C4-2B (cell line): ENCODE data around the gene DNAJB8.

Experiments
- CTCF ChIP-seq: fragments of 450-650 bp; conservative IDR thresholded peaks from 2 replicates; pipeline ENCODE4 v1.5.1; 2017; ENCODE audit warnings: mild to moderate bottlenecking
- ZFX ChIP-seq: fragments of 450-650 bp; IDR thresholded peaks from 2 replicates; pipeline ENCODE4 v1.6.1; 2017

DNA sequence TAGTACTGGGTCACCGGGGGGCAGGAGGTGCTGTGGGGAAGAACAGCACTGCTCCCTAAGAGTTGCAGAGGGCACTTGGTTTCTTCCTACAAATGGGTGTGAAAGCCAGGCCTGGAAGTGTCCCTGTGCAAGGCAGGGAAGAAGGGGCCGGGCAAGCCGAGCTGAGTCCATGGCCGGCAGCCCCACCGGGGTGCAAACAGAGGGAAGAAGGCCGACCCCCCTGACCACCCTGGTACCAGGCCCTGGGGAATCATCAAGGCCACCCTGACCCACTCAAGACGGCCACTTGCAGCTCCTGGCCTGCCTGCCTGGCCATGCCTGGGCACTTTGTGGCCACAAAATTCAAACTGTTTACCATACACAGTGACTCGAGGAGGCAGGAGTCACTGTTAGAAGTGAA, 8.7 kb upstream of the DNAJB8 start:
- no peak for TF ChIP-seq CTCF
- no peak for TF ChIP-seq ZFX
